MM.1S (cell line): ENCODE results near the gene USP10.

Source experiments
- DNase-seq: peaks from one replicate; pipeline ENCODE4 v3.0.0-alpha.2; 2015
- H2AFZ ChIP-seq: fragments of 300-600 bp; sonication (generic); 2 replicates; pipeline ENCODE4 v1.6.0; 2016; ENCODE audit warnings: antibody characterized with exemption, low read length
- H3F3A ChIP-seq: fragments of 300-600 bp; sonication (generic); 2 replicates; pipeline ENCODE4 v1.6.1; 2016; ENCODE audit warnings: mild to moderate bottlenecking, antibody characterized with exemption, low read length, moderate library complexity, mixed read lengths; ENCODE audit not compliant: insufficient read depth
- H3K27ac ChIP-seq: fragments of 300-600 bp; sonication (generic); 2 replicates; pipeline ENCODE4 v1.5.1; 2016; ENCODE audit warnings: mild to moderate bottlenecking, low read length
- H3K27me3 ChIP-seq: fragments of 300-600 bp; sonication (generic); replicated peaks from 2 replicates; pipeline ENCODE4 v1.6.0; 2016; ENCODE audit warnings: low read length; ENCODE audit not compliant: insufficient read depth
- H3K36me3 ChIP-seq: fragments of 300-600 bp; sonication (generic); replicated peaks from 2 replicates; pipeline ENCODE4 v1.6.1; 2016; ENCODE audit warnings: mild to moderate bottlenecking, low read length, mixed read lengths; ENCODE audit not compliant: insufficient read depth
- H3K4me1 ChIP-seq: fragments of 300-600 bp; sonication (generic); 2 replicates; pipeline ENCODE4 v1.6.1; 2016; ENCODE audit warnings: low read length, mixed read lengths
- H3K4me2 ChIP-seq: fragments of 300-600 bp; sonication (generic); 2 replicates; pipeline ENCODE4 v1.6.0; 2016; ENCODE audit warnings: low read depth, low read length
- H3K4me3 ChIP-seq: fragments of 300-600 bp; sonication (generic); 2 replicates; pipeline ENCODE4 v1.5.1; 2016; ENCODE audit warnings: low read length, mixed read lengths
- H3K79me2 ChIP-seq: fragments of 300-600 bp; sonication (generic); 2 replicates; pipeline ENCODE4 v1.6.1; 2016; ENCODE audit warnings: mixed run types, low read length, mixed read lengths
- H3K9ac ChIP-seq: fragments of 300-600 bp; sonication (generic); 2 replicates; pipeline ENCODE4 v1.6.1; 2016; ENCODE audit warnings: low read length, mixed read lengths
- H3K9me2 ChIP-seq: fragments of 300-600 bp; sonication (generic); replicated peaks from 2 replicates; pipeline ENCODE4 v1.6.1; 2016; ENCODE audit warnings: mild to moderate bottlenecking, low read length, mixed read lengths; ENCODE audit not compliant: insufficient read depth
- H3K9me3 ChIP-seq: fragments of 300-600 bp; sonication (generic); replicated peaks from 2 replicates; pipeline ENCODE4 v1.6.1; 2016; ENCODE audit warnings: mild to moderate bottlenecking, low read length, mixed read lengths; ENCODE audit not compliant: insufficient read depth
- H4K20me1 ChIP-seq: fragments of 300-600 bp; sonication (generic); 2 replicates; pipeline ENCODE4 v1.6.1; 2016; ENCODE audit warnings: mild to moderate bottlenecking, low read length, moderate library complexity, mixed read lengths; ENCODE audit not compliant: insufficient read depth
- CTCF ChIP-seq: fragments of 300-600 bp; sonication (generic); IDR thresholded peaks from 2 replicates; pipeline ENCODE4 v1.5.1; 2016; ENCODE audit warnings: antibody characterized with exemption, low read length, mixed read lengths
- EZH2 ChIP-seq: fragments of 300-600 bp; sonication (generic); optimal IDR thresholded peaks from 2 replicates; pipeline ENCODE3; 2017; ENCODE audit warnings: low read depth, mild to moderate bottlenecking, antibody characterized with exemption, low read length, mixed read lengths
- EZH2phosphoT487 ChIP-seq: fragments of 300-600 bp; sonication (generic); IDR thresholded peaks from 2 replicates; pipeline ENCODE4 v1.6.1; 2018; ENCODE audit warnings: antibody characterized with exemption, low read length

Gene USP10

GRCh38 chr16:84813141-84813934, 113.5 kb downstream of the USP10 start:
- no peaks in the 10 kb centered on the region for H3K4me1 ChIP-seq
- no peak for DNase-seq
- H3F3A ChIP-seq = no peaks in the 10 kb centered on the region
- no peaks in the 10 kb centered on the region for H4K20me1 ChIP-seq
- no peak overlapping the region for H2AFZ ChIP-seq
- no peaks in the 10 kb centered on the region for H3K9me2 ChIP-seq
- no peaks in the 10 kb centered on the region for H3K79me2 ChIP-seq
- no peak overlapping the region for H3K27ac ChIP-seq
- peaks cover 52% of the 10 kb centered on the region for H3K27me3 ChIP-seq
- TF ChIP-seq CTCF (no peak), EZH2phosphoT487 (no peak), EZH2 (no peak)
- no peak overlapping the region for H3K4me3 ChIP-seq
- H3K4me2 ChIP-seq = no peak overlapping the region
- no peaks in the 10 kb centered on the region for H3K9me3 ChIP-seq
- no peaks in the 10 kb centered on the region for H3K36me3 ChIP-seq
- no peak overlapping the region for H3K9ac ChIP-seq

- Histone ChIP-seq H3K27me3 (peaks cover 62% of the 10 kb centered on the region), H4K20me1 (no peaks in the 10 kb centered on the region), H3F3A (no peaks in the 10 kb centered on the region), H3K4me1 (no peaks in the 10 kb centered on the region), H3K4me3 (no peak overlapping the region), H3K79me2 (no peaks in the 10 kb centered on the region), H3K36me3 (no peaks in the 10 kb centered on the region), H3K9me3 (no peaks in the 10 kb centered on the region), H3K27ac (no peak overlapping the region), H3K9ac (no peak overlapping the region), H2AFZ (no peak overlapping the region), H3K4me2 (no peak overlapping the region), H3K9me2 (no peaks in the 10 kb centered on the region)
- TF ChIP-seq CTCF (no peak), EZH2 (no peak), EZH2phosphoT487 (no peak)
- no peak for DNase-seq
Observed at GRCh38 chr16:84815462-84815861, 115.7 kb downstream of the USP10 start.

GRCh38 chr16:84816023-84816422, 116.2 kb downstream of the USP10 start:
- Histone ChIP-seq H3K79me2 (no peaks in the 10 kb centered on the region), H3F3A (no peaks in the 10 kb centered on the region), H3K9ac (no peak overlapping the region), H3K27me3 (peaks cover 64% of the 10 kb centered on the region), H3K4me3 (no peak overlapping the region), H2AFZ (no peak overlapping the region), H3K4me2 (no peak overlapping the region), H3K27ac (no peak overlapping the region), H3K9me3 (no peaks in the 10 kb centered on the region), H4K20me1 (no peaks in the 10 kb centered on the region), H3K36me3 (no peaks in the 10 kb centered on the region), H3K4me1 (no peaks in the 10 kb centered on the region), H3K9me2 (no peaks in the 10 kb centered on the region)
- TF ChIP-seq EZH2 (no peak), CTCF (no peak), EZH2phosphoT487 (no peak)
- no peak for DNase-seq
